ENCODE data around the gene RXRA. TPM values are rescaled to one million over a fixed set of nuclear protein-coding genes. Genes with fewer than 3 reads are reported as not detected.

RXRA gene
- total RNA-seq, 1 donor from 2014 or later: 85.7 TPM

- DNase-seq (no peak), ATAC-seq (peak in 1 of 2 donors; percentile 29)
- H3K36me3 ChIP-seq: no peaks in the 10 kb centered on the region
- no peaks in the 10 kb centered on the region for H3K9me3 ChIP-seq
- TF ChIP-seq CTCF (IDR thresholded peaks at IDR 0.05): no peak
- H3K27ac ChIP-seq: no peak overlapping the region
- H3K27me3 ChIP-seq (ENCODE audit: low read depth): no peaks in the 10 kb centered on the region
- intact Hi-C loops (cut with DNase I): no loop called here
- H3K4me3 ChIP-seq: no peak overlapping the region
- peaks cover 82% of the 10 kb centered on the region for H3K4me1 ChIP-seq
These were observed 58.7 kb downstream of the RXRA start for GRCh38 chr9:134384811-134385479.

DNA sequence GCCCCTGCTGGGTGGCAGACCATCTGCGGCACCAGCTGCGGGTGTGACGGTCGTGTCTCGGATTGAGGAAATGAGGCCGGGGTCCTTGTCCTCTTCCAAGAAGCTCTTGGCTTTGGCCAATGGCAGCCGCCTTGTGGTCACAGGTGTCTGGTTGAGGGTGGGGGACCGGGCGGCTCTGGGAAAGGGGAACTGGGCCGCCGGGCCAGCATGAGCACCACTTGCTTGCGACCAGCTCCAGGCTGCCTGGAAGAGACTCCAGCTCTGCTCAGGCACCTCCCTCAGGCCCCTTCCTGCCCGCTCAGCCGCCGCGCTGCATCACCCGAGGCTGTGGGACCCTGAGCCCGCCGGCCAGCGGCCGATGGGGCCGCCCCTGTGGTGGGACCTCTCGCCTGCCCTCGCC is 59.7 kb downstream of the RXRA start:
- no peak for TF ChIP-seq CTCF (IDR thresholded peaks at IDR 0.05)
- DNase-seq (no peak), ATAC-seq (no peak)
- Histone ChIP-seq H3K27me3 (ENCODE audit: low read depth) (no peaks in the 10 kb centered on the region), H3K4me3 (no peak overlapping the region), H3K4me1 (peaks cover 82% of the 10 kb centered on the region), H3K27ac (no peak overlapping the region), H3K9me3 (no peaks in the 10 kb centered on the region), H3K36me3 (no peaks in the 10 kb centered on the region)
- intact Hi-C loops (cut with DNase I): no loop called here

GRCh38 chr9:134386951-134387831 is 60.9 kb downstream of the RXRA start:
- peaks cover 82% of the 10 kb centered on the region for H3K4me1 ChIP-seq
- H3K4me3 ChIP-seq: no peak overlapping the region
- intact Hi-C loops (cut with DNase I): no loop called here
- TF ChIP-seq CTCF (IDR thresholded peaks at IDR 0.05): no peak
- no peak for DNase-seq
- peak overlapping the region; percentile 41 for H3K27ac ChIP-seq
- H3K27me3 ChIP-seq (ENCODE audit: low read depth): no peaks in the 10 kb centered on the region
- ATAC-seq: peak; percentile 10 to 70
- H3K36me3 ChIP-seq: peaks cover 8% of the 10 kb centered on the region
- no peaks in the 10 kb centered on the region for H3K9me3 ChIP-seq

GRCh38 chr9:134388289-134388808 is 62.1 kb downstream of the RXRA start:
- intact Hi-C loops (cut with DNase I): no loop called here
- no peak overlapping the region for H3K4me3 ChIP-seq
- no peak for TF ChIP-seq CTCF (IDR thresholded peaks at IDR 0.05)
- H3K9me3 ChIP-seq: no peaks in the 10 kb centered on the region
- H3K4me1 ChIP-seq: peaks cover 82% of the 10 kb centered on the region
- ATAC-seq (no peak), DNase-seq (no peak)
- H3K27me3 ChIP-seq (ENCODE audit: low read depth): no peaks in the 10 kb centered on the region
- no peak overlapping the region for H3K27ac ChIP-seq
- H3K36me3 ChIP-seq: peaks cover 8% of the 10 kb centered on the region

GRCh38 chr9:134388976-134389375 is 62.7 kb downstream of the RXRA start:
- no peak for DNase-seq
- intact Hi-C loops (cut with DNase I): no loop called here
- no peak for ATAC-seq
- Histone ChIP-seq H3K27me3 (ENCODE audit: low read depth) (no peaks in the 10 kb centered on the region), H3K4me1 (peaks cover 82% of the 10 kb centered on the region), H3K36me3 (peaks cover 8% of the 10 kb centered on the region), H3K27ac (no peak overlapping the region), H3K9me3 (no peaks in the 10 kb centered on the region), H3K4me3 (no peak overlapping the region)
- TF ChIP-seq CTCF (IDR thresholded peaks at IDR 0.05): no peak

All from lower lobe of right lung (tissue), 2 donors.